HG02642 (cell line): Measurements from ENCODE around the gene SRRM2.

Source experiments
- ATAC-seq: cut with Tn5 transposase; IDR thresholded peaks from one replicate; pipeline ENCODE4 v1.9.1; 2021; ENCODE audit warnings: mild to moderate bottlenecking; ENCODE audit not compliant: unreplicated experiment, poor library complexity

Gene SRRM2

GRCh38 chr16:2752035-2752849, at the start of gene SRRM2:
Gene SRRM2 (plus strand): TSS chr16:2752638. CDS start chr16:2756365, 3,727 bp downstream.
- peak; percentile 87 for ATAC-seq

DNA sequence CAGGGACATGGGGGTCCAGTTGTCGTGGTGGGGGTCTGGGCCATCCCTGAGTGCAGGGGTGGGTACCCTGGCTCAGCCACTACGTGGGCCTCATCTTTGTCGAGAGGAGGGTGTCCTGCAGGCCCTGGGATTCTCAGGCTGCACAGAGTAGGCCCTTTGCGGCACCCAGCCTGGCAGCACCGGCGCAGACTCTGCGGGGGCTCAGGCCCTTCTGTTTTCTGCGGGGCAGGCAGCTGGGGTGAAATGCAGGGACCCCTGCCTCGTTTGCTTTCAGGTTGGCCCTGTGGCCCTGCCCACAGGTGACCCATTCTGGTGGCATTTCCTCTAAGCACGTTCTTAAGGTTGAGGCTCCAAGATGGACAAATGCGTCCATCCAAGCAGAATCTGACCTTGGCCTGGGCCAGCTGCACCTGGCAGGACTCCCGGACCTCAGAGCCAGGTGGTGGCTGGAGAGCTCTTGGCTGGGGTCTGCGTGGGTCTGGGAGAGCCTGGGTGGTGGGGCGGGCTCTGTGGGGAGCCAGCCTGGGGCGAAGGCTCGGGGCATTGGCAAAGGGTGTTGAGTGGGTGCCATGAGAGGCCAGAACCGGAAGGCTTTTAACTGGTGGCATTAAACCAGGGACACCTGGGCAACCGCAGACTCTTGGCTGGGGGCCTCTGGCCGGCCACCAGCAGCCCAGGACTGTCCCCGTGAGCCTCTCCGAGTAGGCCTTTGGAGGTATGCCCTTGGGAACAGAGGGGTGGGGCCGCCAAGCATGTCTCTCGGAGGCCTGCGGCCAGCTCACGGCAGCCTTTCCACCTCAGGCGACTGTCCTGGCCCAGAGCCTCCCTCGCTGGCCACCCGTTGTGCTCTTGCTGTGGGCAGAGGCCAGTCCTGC, 49.3 kb upstream of the SRRM2 start:
- ATAC-seq: no peak

- ATAC-seq: no peak
Measured at GRCh38 chr16:2704166-2704982, 48.1 kb upstream of the SRRM2 start.

- ATAC-seq: no peak
Measured at GRCh38 chr16:2704983-2705275, 47.5 kb upstream of the SRRM2 start.

GRCh38 chr16:2705351-2705750, 47.1 kb upstream of the SRRM2 start:
- ATAC-seq: no peak

- no peak for ATAC-seq
Measured at GRCh38 chr16:2706085-2706484, 46.4 kb upstream of the SRRM2 start.

GRCh38 chr16:2706611-2707311, 45.7 kb upstream of the SRRM2 start:
- no peak for ATAC-seq

GRCh38 chr16:2707368-2708289, 44.8 kb upstream of the SRRM2 start:
- no peak for ATAC-seq

- ATAC-seq: no peak
Measured at GRCh38 chr16:2708290-2708639, 44.2 kb upstream of the SRRM2 start.

DNA sequence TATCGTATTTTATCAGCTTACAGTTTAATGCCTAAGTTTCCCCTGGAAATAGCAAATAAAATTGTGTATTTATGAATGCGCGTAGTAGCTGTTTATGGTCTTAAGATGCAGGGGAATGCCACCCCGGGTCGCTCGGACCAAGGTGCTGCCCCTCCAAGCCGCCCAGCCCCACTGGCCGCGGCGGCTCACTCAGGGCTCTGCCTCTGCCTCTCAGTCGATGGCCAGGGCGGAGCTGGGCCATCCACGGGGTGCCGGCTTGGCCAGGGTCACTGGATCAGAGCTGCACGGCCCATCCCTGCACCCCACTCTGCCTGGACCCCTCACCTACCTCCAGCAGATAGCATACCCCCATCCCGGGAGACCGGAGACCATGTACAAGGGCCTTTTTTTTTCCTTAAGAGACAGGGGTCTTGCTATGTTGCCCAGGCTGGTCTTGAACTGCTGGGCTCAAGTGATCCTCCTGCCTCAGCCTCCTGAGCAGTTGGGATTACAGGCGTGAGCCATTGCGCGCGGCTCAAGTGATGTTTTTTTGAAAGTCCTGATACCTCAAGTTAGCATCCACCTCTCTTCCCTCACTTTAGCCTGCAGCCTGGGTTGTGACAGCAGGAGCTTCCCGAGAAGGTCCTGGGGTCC, 43.4 kb upstream of the SRRM2 start:
- ATAC-seq: no peak

DNA sequence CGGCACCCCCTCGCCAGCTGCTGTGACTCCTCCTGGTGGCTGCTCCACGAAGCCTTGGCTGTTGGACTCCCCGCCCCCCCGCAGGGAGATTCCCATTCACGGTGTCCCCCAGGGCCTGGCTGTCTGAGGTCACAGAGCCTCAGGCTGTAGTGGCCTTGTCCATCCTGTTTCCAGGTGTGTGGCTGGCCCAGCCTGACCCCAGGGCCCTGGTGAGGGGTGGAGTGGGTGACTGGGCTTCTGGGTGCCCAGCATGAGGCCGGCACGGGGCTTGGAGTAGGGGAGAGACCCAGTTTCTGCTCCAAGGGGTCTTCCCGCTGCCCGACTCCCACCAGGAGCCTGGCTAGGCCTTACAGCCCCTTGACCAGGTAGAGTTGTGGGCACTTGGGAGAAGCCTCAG, 42.9 kb upstream of the SRRM2 start:
- ATAC-seq: no peak

DNA sequence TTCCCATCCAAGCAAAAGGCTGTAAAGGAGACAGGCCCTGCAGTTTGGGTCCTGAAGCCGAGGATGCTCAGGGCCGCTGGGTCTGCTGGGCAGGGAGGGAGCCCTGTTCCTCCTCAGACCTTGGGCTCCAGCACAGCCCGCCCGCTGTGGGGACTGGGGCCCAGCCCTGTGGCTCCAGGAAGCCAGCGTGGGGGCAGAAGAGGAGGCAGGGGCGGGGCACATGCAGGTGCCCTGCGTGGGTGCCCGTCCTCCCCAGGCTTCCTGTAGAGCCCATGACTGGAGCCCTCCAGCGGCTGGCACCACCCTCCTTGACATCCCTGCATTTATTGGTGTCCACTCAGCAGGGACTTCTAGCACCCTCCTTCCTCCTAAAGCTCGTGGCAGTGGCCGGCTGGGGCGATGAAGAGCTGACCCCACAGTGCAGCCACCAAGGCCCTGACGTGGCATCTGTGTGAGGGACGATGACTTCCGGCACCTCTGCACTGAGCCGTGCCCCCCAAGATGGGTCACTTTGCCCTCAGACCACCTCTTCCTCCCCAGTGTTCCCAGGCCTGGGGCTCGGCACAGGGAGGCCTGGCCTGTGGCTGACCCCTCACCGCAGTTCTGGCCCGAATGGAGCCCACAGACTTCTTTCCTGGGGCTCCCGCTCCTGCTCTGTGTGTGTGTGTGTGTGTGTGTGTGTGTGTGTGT, 42.3 kb upstream of the SRRM2 start:
- ATAC-seq: no peak

DNA sequence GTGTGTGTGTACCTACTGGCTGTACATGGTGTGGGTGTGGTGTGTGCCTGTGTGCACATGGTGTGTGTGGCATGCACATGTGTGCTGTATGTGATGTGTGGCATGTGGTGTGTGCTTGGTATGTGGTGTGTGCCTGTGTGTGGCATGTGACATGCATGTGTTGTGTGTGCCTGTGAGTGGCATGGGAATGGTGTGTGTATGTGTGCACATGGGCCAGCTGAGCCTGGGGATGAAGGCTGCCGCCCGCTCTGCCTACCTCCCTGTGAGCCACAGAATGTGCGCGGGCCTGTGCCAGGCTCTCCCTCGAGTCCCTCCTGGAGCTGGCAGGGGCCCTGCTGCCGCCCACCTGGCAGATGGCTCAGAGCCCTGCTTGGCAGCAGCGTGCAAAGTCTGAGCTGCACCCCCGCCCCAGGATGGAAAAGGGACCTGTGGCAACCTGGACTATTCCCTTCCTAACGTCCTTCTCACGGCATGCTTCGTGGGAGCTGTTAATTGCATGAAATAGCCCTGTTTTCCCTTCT, 41.7 kb upstream of the SRRM2 start:
- no peak for ATAC-seq

DNA sequence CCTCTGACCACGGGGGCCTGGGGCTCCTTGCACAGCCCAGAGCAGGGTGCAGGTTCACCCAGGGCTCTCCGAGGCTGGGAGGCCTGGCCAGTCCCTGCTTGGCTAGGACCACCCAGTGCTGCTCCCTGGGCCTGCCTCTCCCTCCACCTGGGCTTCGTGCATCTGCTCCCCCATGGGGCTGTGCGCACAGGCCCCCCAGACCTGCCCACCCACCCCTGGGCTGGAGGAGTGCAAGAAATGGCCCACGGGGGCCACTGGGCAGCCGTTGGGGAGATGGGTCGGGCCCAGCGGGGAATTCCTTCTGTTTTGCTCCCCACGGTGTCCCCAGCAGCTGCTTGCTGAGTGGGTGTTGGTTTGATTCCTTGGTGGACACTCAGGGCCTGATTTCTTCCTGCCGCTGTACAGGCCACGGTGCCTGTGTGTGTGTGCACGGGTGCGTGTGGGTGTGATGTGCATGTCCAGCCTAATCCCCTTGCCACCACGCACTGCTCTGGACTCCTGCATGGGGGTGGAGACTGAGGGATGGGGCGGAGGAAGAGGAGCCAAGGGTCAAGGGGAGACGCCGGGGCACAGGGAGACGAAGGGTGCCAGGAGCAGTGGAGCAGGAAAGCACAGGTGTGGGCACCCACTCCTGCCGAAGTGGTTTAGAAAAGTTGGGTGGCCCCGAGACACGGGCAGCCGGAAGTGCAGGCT, 40.9 kb upstream of the SRRM2 start:
- no peak for ATAC-seq

GRCh38 chr16:2712063-2712441, 40.4 kb upstream of the SRRM2 start:
- no peak for ATAC-seq

DNA sequence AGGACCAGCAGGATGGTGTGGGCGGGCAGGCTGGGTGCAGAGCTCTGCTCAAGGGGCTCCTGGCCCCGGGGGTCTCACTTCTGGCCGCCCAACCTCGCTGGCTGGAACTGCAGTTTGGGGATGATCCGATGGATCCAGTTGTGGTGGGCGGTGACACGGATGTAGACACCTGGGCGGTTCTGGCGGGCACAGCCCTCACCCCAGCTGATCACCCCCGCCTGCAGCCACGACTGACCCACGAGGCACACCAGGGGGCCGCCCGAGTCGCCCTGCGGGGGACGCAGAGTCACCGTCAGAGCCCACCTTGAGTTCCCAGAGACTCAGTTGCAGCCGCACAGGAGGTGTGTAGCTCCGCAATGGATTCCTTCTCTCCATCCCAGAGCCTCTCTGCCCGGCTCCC, 39.9 kb upstream of the SRRM2 start:
- ATAC-seq: no peak

DNA sequence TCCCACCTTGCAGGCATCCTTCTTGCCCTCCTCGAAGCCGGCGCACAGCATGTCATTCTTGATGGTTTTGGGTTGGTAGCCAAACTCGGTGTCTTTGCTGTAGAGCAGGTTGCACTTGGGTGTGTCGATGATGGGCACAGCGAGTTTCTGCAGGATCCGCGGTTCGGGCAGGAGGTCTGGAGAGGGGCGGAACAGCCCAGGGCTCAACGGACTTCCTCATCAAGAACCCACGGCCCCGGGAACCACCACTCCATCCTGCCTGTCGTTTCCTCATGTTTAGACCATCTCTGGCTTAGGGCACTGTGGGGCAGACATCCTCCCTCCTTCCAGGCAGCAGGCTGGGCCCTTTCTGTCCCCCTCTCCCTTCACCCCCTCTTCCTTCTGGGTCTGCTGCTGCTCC, 38.9 kb upstream of the SRRM2 start:
- ATAC-seq: no peak
